KOPT-K1 (cell line): Measurements from ENCODE around the gene CAP1.
"Not testable (repeated sequence)": the region's sequence is repeated elsewhere in the genome, so short reads cannot be mapped to it uniquely, and the experiment has no call there.

ENCODE experiments used
- H3K27ac ChIP-seq: fragments of 200-600 bp; sonication (generic); 2 replicates; pipeline ENCODE4 v1.5.1; 2016; ENCODE audit warnings: antibody characterized with exemption, mild to moderate bottlenecking, low read depth, low read length; ENCODE audit not compliant: poor library complexity, severe bottlenecking
- H3K36me3 ChIP-seq: fragments of 200-600 bp; sonication (generic); 2 replicates; pipeline ENCODE4 v1.5.1; 2017; ENCODE audit warnings: antibody characterized with exemption, mild to moderate bottlenecking, low read length, moderate library complexity; ENCODE audit not compliant: insufficient read depth
- H3K9me3 ChIP-seq: fragments of 200-600 bp; sonication (generic); 2 replicates; pipeline ENCODE4 v1.5.1; 2017; ENCODE audit warnings: antibody characterized with exemption, low read length, mild to moderate bottlenecking; ENCODE audit not compliant: insufficient read depth, poor library complexity, severe bottlenecking

The CAP1 gene

DNA sequence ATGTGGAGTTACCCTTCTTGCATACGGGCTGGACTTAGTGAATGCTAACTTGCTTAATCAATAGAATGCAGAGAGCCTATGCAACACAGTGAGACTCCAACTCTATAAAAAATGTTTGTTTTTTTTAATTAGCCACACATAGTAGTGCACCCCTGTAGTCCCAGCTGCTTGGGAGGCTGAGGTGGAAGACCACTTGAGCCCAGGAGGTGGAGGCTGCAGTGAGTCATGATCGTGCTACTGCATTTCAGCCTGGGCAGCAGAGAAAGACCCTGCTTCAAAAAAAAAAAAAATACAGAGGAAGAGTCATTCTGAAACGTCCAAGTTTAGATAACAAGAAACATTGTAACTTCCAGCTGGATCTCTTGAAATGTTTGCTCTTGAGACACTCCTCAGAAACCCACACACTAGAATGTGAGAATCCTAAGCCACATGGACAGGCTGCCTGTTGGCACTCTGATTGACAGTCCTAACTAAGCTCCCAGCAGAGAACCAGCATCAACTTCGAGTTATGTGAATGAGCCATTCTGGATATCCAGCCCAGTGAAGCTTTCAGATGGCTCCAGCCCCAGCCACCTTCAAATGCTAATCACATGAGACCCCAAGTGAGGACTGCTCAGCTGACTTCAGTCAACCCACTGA, 20.0 kb upstream of the CAP1 start:
- Histone ChIP-seq H3K36me3 (no peaks in the 10 kb centered on the region), H3K27ac (no peak overlapping the region), H3K9me3 (peaks cover 9% of the 10 kb centered on the region)

- Histone ChIP-seq H3K9me3 (peaks cover 9% of the 10 kb centered on the region), H3K36me3 (no peaks in the 10 kb centered on the region), H3K27ac (no peak overlapping the region)
Measured at GRCh38 chr1:40023379-40023944, 17.1 kb upstream of the CAP1 start.

GRCh38 chr1:40024671-40025070, 15.9 kb upstream of the CAP1 start:
- peaks cover 9% of the 10 kb centered on the region for H3K9me3 ChIP-seq

DNA sequence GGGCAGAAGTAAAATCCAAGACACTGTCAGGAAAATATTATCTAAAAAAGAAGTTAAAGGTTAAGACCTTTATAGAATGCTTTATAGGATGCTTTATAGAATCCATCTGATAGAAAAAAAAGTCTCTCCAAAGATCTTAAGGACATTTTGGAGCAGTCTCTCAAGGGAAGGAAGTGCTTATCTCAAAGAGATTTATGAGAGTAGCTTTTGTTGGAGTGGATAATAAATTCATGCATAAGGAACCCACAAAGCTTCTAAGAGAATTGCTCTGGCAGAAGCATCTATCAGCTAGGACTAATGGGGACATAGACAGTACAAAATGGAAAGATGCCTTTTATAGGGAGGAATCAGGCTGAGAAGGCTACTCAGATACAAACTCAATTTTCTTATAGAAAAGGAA, 12.9 kb upstream of the CAP1 start:
- H3K36me3 ChIP-seq: no peaks in the 10 kb centered on the region
- H3K27ac ChIP-seq: no peak overlapping the region
- peaks cover 9% of the 10 kb centered on the region for H3K9me3 ChIP-seq

More at GRCh38 chr1:40024671-40025070, 15.9 kb upstream of the CAP1 start:
- Histone ChIP-seq H3K27ac (no peak overlapping the region), H3K36me3 (no peaks in the 10 kb centered on the region)

DNA sequence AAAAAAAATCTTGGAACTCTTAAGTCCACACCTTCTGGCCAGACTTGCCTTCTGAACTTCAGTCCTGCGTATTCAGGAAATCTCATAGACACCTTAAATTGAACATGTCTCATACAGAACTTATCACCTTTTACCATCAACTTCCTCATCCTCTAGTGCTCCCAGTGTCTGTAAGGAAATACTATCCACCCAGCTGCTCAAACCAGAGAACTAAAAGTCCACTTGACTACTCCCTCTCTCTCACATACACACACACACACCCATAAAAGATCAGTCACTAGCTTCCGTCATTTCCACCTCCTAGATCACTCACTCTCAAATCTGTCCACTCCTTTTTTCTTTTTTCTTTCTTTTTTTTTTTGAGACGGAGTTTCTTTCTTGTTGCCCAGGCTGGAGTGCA, 10.9 kb upstream of the CAP1 start:
- Histone ChIP-seq H3K27ac (no peak overlapping the region), H3K36me3 (no peaks in the 10 kb centered on the region), H3K9me3 (no peaks in the 10 kb centered on the region)

DNA sequence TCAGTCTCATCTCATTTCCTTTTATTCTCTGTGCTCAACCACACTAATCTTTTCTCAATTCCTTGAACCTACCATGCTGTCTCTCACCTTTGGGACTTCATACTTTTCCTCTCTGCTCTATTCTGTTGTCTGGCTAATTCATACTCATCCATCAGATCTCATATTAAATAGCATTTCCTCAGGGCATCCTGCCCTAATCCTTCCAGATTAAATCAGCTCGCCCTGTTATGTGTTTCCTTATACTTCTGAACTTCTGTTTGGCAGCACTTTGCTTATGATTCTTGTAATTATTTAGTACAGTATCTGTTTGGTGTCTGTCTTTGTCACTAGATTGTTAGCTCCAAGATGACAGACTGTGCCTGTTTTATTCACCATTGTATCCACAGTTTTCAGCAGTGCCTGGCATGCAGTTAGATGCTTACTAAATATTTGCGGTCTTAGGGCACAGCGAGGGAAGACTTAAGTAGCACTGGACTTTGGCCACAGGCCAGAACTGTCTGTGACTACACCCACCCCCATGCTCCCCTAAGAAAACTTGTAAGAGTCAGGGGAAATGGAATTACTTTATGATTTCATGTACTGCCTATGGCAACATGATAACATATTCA, 9.9 kb upstream of the CAP1 start:
- H3K9me3 ChIP-seq: no peaks in the 10 kb centered on the region
- H3K36me3 ChIP-seq: no peaks in the 10 kb centered on the region
- H3K27ac ChIP-seq: no peak overlapping the region

- Histone ChIP-seq H3K36me3 (no peaks in the 10 kb centered on the region), H3K27ac (no peak overlapping the region), H3K9me3 (no peaks in the 10 kb centered on the region)
Measured at GRCh38 chr1:40032240-40032891, 8.2 kb upstream of the CAP1 start.

DNA sequence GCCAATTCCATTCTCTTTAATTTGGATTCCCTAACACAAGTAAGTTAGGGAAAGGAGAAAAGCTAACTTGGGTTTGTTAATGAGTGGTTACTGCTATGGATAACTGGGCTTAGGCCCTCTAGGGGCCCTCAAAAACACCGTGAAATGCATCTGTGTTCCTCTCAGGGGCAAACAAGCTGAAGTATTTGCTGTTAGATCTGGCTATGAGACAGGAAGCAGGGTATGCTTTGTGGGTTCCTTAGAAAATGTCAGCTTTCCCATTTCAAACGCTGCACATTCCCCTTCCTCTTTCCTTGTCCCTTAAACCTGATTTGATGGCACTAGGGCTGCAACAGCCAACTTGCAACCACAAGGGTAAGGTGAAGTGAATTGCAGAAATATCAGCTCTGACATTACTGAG, 5.7 kb upstream of the CAP1 start:
- H3K9me3 ChIP-seq: no peaks in the 10 kb centered on the region
- peak overlapping the region; percentile 68 for H3K27ac ChIP-seq
- H3K36me3 ChIP-seq: no peaks in the 10 kb centered on the region

- no peaks in the 10 kb centered on the region for H3K9me3 ChIP-seq
- H3K36me3 ChIP-seq: no peaks in the 10 kb centered on the region
- no peak overlapping the region for H3K27ac ChIP-seq
Measured at GRCh38 chr1:40036574-40036973, 4.0 kb upstream of the CAP1 start.

DNA sequence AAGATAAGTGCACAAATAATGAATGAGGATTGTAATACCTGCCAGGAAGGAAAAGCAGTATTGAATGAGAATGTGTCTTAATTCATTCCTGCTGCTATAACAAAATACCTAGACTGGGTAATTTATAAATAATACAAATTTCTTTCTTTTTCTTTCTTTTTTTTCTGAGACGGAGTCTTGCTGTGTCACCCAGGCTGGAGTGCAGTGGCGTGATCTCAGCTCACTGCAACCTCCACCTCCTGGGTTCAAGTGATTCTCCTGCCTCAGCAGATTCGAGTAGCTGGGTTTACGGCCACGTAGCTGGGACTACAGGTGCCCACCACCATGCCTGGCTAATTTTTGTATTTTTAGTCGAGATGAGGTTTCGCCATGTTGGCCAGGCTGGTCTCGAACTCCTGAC, 3.3 kb upstream of the CAP1 start:
- H3K9me3 ChIP-seq, H3K27ac ChIP-seq: not testable (repeated sequence)

GRCh38 chr1:40038697-40039096, 1.8 kb upstream of the CAP1 start:
- H3K36me3 ChIP-seq: peaks cover 5% of the 10 kb centered on the region; the same call in 1 of the 2 replicates

More for the DNA sequence above, 3.3 kb upstream of the CAP1 start:
- not testable (repeated sequence) for H3K36me3 ChIP-seq

GRCh38 chr1:40039245-40039756, 1.2 kb upstream of the CAP1 start:
- H3K36me3 ChIP-seq: peaks cover 5% of the 10 kb centered on the region; the same call in 1 of the 2 replicates
- no peaks in the 10 kb centered on the region for H3K9me3 ChIP-seq
- H3K27ac ChIP-seq: peak overlapping the region; percentile 90

More at GRCh38 chr1:40038697-40039096, 1.8 kb upstream of the CAP1 start:
- Histone ChIP-seq H3K9me3 (no peaks in the 10 kb centered on the region), H3K27ac (peak overlapping the region; percentile 90)

DNA sequence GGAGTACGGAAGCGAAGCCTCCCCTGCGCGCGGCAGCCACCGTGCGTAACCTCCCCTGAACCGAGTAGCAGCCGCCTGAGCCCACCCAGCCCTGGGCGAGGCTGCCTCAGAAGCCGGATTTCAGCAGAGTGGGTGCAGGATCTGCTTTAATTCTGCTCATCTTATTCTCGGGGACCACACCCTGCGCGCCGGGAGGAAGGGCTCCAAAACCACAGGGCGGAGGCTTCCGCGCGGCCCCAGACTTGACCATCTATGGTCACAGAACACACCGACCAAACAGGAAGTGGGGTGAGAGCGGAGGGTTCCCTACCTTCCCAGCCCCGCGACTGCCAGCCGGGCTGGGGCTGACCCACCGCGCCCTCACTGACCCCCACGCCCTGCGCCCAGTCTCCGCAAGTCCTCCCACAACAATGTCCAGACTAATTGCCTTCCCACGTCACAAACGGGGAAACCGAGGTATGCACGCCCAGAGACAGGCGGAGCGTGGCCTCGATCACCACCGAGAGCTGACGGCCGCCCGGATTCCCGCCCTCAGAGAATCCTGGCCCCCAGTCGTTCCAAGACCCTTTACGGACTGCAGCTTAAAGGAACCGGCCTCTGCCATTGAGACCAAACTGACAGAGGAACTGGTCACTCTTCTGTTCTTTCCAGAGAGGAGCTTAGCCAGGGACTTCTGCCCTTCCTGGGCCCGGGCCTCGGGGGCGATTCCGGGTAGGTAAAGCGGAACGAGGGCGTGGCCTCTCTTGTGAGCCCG, 595 bp upstream of the CAP1 start:
- no peaks in the 10 kb centered on the region for H3K9me3 ChIP-seq
- peaks cover 6% of the 10 kb centered on the region for H3K36me3 ChIP-seq
- H3K27ac ChIP-seq: peak overlapping the region; percentile 90

GRCh38 chr1:40041466-40041838, 923 bp downstream of the CAP1 start:
- H3K9me3 ChIP-seq: no peaks in the 10 kb centered on the region
- H3K27ac ChIP-seq: peak overlapping the region; percentile 90
- peaks cover 18% of the 10 kb centered on the region for H3K36me3 ChIP-seq

- peaks cover 26% of the 10 kb centered on the region for H3K36me3 ChIP-seq
- no peak overlapping the region for H3K27ac ChIP-seq
- no peaks in the 10 kb centered on the region for H3K9me3 ChIP-seq
Measured at GRCh38 chr1:40042341-40042740, 1.8 kb downstream of the CAP1 start.
